ENCODE measurements around the gene BACE2. TPM values are rescaled to one million over a fixed set of nuclear protein-coding genes. Genes with fewer than 3 reads are reported as not detected.

Gene BACE2
- total RNA-seq, 1 donor from 2014 or later, result 16.8 TPM

- no peaks in the 10 kb centered on the region for H3K27me3 ChIP-seq (ENCODE audit: insufficient read depth, low read length)
- no peaks in the 10 kb centered on the region for H3K9me3 Mint-ChIP-seq (ENCODE audit: unreplicated experiment)
- no peak overlapping the region for H2AFZ ChIP-seq (ENCODE audit: low read depth, low read length)
- H3K9me3 ChIP-seq (ENCODE audit: insufficient read depth, low read depth, low read length), result no peaks in the 10 kb centered on the region
- no peaks in the 10 kb centered on the region for H3K36me3 ChIP-seq (ENCODE audit: insufficient read depth, low read length)
- DNase-seq (ENCODE audit: low read depth) (no peak), FAIRE-seq (no peak)
- peaks cover 7% of the 10 kb centered on the region for H3K4me1 Mint-ChIP-seq (ENCODE audit: low read depth, unreplicated experiment)
- H3K27ac ChIP-seq (ENCODE audit: low read depth, low read length), result no peak overlapping the region
- H3K4me3 ChIP-seq (ENCODE audit: insufficient read depth, low read depth, low read length), result no peak overlapping the region
- peaks cover 40% of the 10 kb centered on the region for H4K20me1 ChIP-seq (ENCODE audit: insufficient read depth, low read length)
- H3K4me2 ChIP-seq (ENCODE audit: low read length), result peak overlapping the region; percentile 55
- peaks cover 50% of the 10 kb centered on the region for H3K79me2 ChIP-seq (ENCODE audit: insufficient read depth, low read length)
- no peak overlapping the region for H3K4me3 Mint-ChIP-seq (ENCODE audit: unreplicated experiment)
- H3K27ac Mint-ChIP-seq (ENCODE audit: unreplicated experiment), result no peak overlapping the region
- H3K36me3 Mint-ChIP-seq (ENCODE audit: low read depth, unreplicated experiment), result no peaks in the 10 kb centered on the region
- TF ChIP-seq EZH2 (IDR thresholded peaks at IDR 0.05; ENCODE audit: insufficient read depth, low read length) (no peak), CTCF (IDR thresholded peaks at IDR 0.05; ENCODE audit: insufficient read depth, low read depth, low read length) (peak; percentile 72)
- peaks cover 27% of the 10 kb centered on the region for H3K27me3 Mint-ChIP-seq (ENCODE audit: low read depth, unreplicated experiment)
- H3K4me1 ChIP-seq (ENCODE audit: insufficient read depth, low read length), result peaks cover 17% of the 10 kb centered on the region
- no peak overlapping the region for H3K9ac ChIP-seq (ENCODE audit: low read length)
Measured at GRCh38 chr21:41170442-41170841, 2.5 kb downstream of the BACE2 start.

- FAIRE-seq, result no peak
- H3K27me3 Mint-ChIP-seq (ENCODE audit: low read depth, unreplicated experiment), result peaks cover 26% of the 10 kb centered on the region
- Histone ChIP-seq H3K4me1 (ENCODE audit: insufficient read depth, low read length) (peaks cover 12% of the 10 kb centered on the region), H3K79me2 (ENCODE audit: insufficient read depth, low read length) (peaks cover 55% of the 10 kb centered on the region), H3K27ac (ENCODE audit: low read depth, low read length) (peak overlapping the region; percentile 43), H3K9ac (ENCODE audit: low read length) (no peak overlapping the region), H3K36me3 (ENCODE audit: insufficient read depth, low read length) (no peaks in the 10 kb centered on the region), H2AFZ (ENCODE audit: low read depth, low read length) (no peak overlapping the region), H3K4me2 (ENCODE audit: low read length) (peak overlapping the region; percentile 55), H4K20me1 (ENCODE audit: insufficient read depth, low read length) (peaks cover 46% of the 10 kb centered on the region), H3K27me3 (ENCODE audit: insufficient read depth, low read length) (no peaks in the 10 kb centered on the region), H3K4me3 (ENCODE audit: insufficient read depth, low read depth, low read length) (no peak overlapping the region), H3K9me3 (ENCODE audit: insufficient read depth, low read depth, low read length) (no peaks in the 10 kb centered on the region)
- TF ChIP-seq CTCF (IDR thresholded peaks at IDR 0.05; ENCODE audit: insufficient read depth, low read depth, low read length), result no peak
- no peak for TF ChIP-seq EZH2 (IDR thresholded peaks at IDR 0.05; ENCODE audit: insufficient read depth, low read length)
- peak; percentile 58 for DNase-seq (ENCODE audit: low read depth)
- no peak overlapping the region for H3K27ac Mint-ChIP-seq (ENCODE audit: unreplicated experiment)
- no peak overlapping the region for H3K4me3 Mint-ChIP-seq (ENCODE audit: unreplicated experiment)
- H3K36me3 Mint-ChIP-seq (ENCODE audit: low read depth, unreplicated experiment), result no peaks in the 10 kb centered on the region
- peaks cover 6% of the 10 kb centered on the region for H3K4me1 Mint-ChIP-seq (ENCODE audit: low read depth, unreplicated experiment)
- H3K9me3 Mint-ChIP-seq (ENCODE audit: unreplicated experiment), result no peaks in the 10 kb centered on the region
Measured at GRCh38 chr21:41170859-41171609, 3.1 kb downstream of the BACE2 start.

GRCh38 chr21:41175080-41175479 is 7.1 kb downstream of the BACE2 start:
- H3K4me1 Mint-ChIP-seq (ENCODE audit: low read depth, unreplicated experiment), result peaks cover 6% of the 10 kb centered on the region
- Histone ChIP-seq H3K4me1 (ENCODE audit: insufficient read depth, low read length) (peaks cover 12% of the 10 kb centered on the region), H3K9ac (ENCODE audit: low read length) (no peak overlapping the region), H3K9me3 (ENCODE audit: insufficient read depth, low read depth, low read length) (no peaks in the 10 kb centered on the region), H4K20me1 (ENCODE audit: insufficient read depth, low read length) (peaks cover 78% of the 10 kb centered on the region), H3K4me3 (ENCODE audit: insufficient read depth, low read depth, low read length) (no peak overlapping the region), H3K36me3 (ENCODE audit: insufficient read depth, low read length) (no peaks in the 10 kb centered on the region), H3K27ac (ENCODE audit: low read depth, low read length) (no peak overlapping the region), H3K79me2 (ENCODE audit: insufficient read depth, low read length) (peaks cover 84% of the 10 kb centered on the region), H3K4me2 (ENCODE audit: low read length) (no peak overlapping the region), H2AFZ (ENCODE audit: low read depth, low read length) (no peak overlapping the region), H3K27me3 (ENCODE audit: insufficient read depth, low read length) (no peaks in the 10 kb centered on the region)
- H3K36me3 Mint-ChIP-seq (ENCODE audit: low read depth, unreplicated experiment), result peaks cover 1% of the 10 kb centered on the region
- H3K9me3 Mint-ChIP-seq (ENCODE audit: unreplicated experiment), result no peaks in the 10 kb centered on the region
- no peak overlapping the region for H3K4me3 Mint-ChIP-seq (ENCODE audit: unreplicated experiment)
- FAIRE-seq (no peak), DNase-seq (ENCODE audit: low read depth) (no peak)
- H3K27me3 Mint-ChIP-seq (ENCODE audit: low read depth, unreplicated experiment), result peaks cover 22% of the 10 kb centered on the region
- H3K27ac Mint-ChIP-seq (ENCODE audit: unreplicated experiment), result no peak overlapping the region
- TF ChIP-seq CTCF (IDR thresholded peaks at IDR 0.05; ENCODE audit: insufficient read depth, low read depth, low read length), result no peak
- TF ChIP-seq EZH2 (IDR thresholded peaks at IDR 0.05; ENCODE audit: insufficient read depth, low read length), result no peak
